HG02884 (cell line): Measurements from ENCODE around the gene MIGA2.
A peak's percentile ranks its signal among the peaks of the same experiment; 100 is the strongest.
"Not testable (repeated sequence)": the region's sequence is repeated elsewhere in the genome, so short reads cannot be mapped to it uniquely, and the experiment has no call there.

Experiments used
- ATAC-seq: cut with Tn5 transposase; IDR thresholded peaks from one replicate; pipeline ENCODE4 v1.9.1; 2021; ENCODE audit warnings: mild to moderate bottlenecking, moderate library complexity; ENCODE audit not compliant: unreplicated experiment

MIGA2 gene, protein sequence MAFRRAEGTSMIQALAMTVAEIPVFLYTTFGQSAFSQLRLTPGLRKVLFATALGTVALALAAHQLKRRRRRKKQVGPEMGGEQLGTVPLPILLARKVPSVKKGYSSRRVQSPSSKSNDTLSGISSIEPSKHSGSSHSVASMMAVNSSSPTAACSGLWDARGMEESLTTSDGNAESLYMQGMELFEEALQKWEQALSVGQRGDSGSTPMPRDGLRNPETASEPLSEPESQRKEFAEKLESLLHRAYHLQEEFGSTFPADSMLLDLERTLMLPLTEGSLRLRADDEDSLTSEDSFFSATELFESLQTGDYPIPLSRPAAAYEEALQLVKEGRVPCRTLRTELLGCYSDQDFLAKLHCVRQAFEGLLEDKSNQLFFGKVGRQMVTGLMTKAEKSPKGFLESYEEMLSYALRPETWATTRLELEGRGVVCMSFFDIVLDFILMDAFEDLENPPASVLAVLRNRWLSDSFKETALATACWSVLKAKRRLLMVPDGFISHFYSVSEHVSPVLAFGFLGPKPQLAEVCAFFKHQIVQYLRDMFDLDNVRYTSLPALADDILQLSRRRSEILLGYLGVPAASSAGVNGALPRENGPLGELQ

DNA sequence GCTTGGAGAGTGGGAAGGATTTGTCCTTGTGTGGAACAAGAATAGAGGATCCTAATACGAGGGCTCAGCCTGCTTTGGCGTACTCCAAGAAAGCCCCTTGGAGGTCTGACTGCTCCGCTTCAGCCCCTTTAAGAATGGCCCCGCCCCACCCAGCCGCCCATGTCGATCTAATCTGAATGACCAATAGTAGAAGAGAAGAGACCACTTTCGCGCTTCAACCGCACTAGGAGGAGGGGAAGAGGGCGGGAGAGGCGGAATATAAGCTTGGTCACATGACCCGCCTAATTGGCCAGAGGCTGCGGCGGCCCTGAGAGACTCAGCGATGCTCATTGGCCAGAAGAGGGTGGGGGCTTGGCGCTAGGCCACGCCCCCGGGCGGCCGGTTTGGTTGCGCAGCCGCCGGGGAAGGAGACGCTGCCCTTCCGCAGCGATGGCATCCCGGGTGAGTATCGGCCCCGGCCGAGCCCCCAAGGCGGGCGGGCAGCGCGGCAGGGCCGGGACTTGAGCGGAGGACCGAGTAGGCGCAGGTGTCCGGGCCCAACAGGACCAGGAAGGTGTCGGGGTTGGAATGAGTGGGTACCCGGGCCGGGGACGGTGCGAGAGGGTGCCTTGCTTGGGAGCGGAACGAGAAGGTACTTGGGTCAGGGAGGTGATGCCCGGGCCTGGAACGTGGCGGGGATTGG, at the start of gene MIGA2:
MIGA2 (plus strand) TSS at position 386 of the 682 bp plus-strand sequence. CDS start 3,969 bp downstream, outside the sequence.
- peak; percentile 97 for ATAC-seq

DNA sequence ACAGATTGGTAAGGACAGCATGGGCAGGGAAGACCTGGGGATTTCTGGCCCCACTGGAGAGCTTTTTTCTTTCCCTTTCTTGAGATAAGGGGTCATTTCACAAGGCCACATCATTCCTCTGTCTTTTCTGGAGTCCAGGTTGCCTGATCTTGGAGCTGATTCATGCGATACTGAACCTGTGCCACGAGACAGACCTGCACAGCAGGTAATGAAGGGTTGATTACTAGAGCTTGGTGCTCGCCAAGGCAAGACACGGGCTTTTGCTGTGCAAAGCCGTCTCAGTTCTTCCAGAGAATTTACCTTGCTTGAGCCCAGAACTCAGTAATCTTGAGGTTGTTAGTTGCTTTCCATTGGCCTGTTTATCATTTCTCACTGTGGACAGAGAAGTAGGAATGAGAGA, 49.8 kb upstream of the MIGA2 start:
- no peak for ATAC-seq

DNA sequence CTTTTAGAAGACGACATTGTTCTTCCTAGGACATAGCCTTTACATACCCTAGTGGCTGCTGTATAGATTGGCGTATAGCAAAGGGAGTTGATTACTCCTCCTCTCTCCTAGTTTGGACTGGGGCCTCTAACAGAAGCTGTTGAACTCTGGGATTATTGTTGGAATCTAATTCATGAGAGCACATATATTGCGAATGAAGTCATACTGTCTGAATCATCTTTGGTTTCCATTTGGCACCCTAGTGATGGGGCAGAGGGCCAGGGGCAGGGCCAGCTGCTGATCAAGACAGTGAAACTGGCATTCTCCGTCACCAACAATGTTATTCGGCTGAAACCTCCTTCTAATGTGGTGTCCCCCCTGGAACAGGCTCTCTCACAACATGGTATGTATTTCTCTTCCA, 48.6 kb upstream of the MIGA2 start:
- no peak for ATAC-seq

DNA sequence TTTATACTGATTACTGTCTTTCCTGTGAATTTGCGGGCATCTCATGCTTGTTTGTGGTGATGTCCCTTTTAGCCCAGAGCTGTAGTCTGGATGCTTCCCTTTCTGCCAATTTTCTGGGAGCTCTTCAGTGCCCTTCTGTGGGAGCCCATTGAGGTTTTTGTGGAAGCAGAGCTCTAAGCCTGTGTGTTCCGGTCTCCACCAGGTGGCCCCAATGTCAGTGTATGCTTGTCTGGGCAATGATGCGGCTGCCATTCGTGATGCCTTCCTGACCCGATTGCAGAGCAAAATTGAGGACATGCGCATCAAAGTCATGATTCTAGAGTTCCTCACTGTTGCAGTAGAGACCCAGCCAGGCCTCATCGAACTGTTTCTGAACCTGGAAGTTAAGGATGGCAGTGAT, 43.4 kb upstream of the MIGA2 start:
- ATAC-seq = no peak

DNA sequence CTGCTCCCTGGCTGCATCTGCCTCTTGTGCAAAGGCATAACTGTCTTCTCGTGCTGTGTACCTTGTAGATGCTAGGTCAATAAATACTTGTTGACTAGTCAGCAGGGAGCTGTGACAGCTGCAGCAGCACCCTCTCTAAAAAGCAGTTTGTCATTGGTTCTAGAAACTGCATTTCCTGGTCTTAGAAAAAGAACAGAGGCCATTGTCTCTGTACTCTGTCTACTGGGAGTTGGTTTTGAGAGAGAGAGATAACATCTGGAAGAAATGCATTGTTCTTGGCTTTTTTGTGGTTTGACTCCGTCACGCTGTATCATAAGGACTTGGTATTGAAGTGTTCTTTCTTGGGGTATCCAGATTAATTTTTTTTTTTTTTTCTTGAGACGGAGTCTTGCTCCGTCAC, 40.6 kb upstream of the MIGA2 start:
- no peak for ATAC-seq

DNA sequence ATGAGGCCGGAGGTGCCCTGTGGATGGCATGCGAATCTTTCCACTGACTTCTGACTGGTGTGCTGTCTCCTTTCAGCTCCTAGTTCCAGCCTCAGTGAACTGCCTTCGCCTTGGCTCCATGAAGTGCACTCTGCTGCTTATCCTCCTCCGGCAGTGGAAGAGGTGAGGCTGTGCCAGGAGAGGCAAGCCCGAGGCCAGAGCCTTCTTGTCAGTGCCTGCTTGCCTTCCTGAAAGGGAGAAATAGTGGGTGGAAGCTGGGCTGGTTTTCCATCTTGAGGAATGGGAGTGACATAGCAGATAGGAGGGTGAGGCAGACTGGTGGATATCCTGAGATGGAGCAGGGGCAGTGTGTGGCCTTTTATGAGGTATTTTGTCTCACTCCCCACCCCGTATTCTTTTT, 38.0 kb upstream of the MIGA2 start:
- no peak for ATAC-seq

DNA sequence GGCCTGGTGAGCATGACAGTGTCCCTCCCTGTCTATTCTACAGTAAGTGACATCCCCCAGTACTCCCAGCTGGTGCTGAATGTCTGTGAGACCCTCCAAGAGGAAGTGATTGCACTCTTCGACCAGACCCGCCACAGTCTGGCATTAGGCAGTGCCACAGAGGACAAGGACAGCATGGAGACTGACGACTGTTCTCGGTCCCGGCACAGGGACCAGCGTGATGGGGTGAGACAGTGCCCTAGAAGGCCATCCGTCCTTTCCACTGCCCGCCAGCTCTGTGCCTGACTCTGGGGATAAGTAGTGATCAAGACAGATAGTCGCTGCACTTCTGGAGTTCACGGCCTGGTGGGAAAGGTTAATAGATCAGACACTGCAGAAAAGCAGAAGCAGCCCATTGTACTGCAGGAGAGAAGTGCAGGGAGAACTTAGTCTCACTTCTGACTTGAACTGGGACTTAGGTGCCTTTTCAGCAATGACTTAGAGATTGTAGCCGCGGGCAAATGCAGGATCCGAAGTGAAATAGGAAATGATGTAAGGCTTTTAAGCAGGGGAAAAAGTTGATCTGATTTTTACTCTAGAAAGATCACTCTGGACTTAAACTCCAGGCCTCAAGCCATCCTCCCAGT, 36.7 kb upstream of the MIGA2 start:
- no peak for ATAC-seq

DNA sequence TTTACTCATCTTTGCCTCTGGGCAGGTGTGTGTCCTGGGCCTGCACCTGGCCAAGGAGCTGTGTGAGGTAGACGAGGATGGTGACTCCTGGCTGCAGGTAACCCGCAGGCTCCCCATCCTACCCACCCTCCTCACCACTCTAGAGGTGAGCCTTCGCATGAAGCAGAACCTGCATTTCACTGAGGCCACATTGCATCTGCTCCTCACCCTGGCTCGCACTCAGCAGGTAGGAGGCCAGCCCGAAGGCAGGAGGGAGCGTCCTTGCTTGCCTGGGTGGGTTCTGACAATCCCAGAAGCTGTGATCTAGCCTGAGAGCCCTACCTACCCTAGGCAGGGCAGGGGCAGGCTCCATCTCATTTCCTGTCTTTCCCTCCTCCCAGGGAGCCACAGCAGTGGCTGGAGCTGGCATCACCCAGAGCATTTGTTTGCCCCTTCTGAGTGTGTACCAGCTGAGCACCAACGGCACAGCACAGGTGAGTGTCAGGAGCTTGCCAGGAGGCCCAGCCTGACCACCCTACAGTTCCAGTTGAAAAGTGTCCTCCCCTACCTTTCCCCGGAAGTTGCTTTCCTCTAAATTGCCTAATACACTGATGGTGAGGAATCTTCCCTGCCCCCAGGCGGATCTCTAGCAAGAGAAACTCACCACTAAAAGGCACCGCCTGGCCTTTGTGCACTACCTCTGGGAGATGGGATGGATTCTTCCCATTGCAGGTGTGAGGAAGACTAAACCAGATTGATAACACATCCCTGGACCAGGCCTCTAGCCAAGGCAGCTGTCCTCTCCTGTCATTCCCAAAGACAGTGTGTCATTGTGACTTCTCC, 34.7 kb upstream of the MIGA2 start:
- no peak for ATAC-seq

DNA sequence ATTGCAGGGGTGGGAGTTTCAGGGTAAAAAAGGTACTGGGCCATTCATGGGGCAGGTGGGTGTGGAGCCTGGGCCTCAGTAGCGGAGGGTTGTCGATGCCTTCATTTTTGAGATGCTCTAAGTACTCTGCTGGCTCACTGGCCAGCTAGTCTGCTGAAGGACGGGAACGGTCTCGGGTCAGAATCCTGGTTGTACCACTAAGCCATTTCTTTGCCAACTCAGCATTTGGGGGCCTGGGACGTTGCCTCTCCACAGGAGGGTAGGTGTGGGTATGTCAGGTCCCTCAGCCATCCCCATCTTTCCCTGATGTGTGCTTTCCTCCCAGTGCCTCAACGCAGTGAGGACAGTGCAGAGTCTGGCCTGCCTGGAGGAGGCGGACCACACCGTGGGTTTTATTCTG, 33.4 kb upstream of the MIGA2 start:
- no peak for ATAC-seq

DNA sequence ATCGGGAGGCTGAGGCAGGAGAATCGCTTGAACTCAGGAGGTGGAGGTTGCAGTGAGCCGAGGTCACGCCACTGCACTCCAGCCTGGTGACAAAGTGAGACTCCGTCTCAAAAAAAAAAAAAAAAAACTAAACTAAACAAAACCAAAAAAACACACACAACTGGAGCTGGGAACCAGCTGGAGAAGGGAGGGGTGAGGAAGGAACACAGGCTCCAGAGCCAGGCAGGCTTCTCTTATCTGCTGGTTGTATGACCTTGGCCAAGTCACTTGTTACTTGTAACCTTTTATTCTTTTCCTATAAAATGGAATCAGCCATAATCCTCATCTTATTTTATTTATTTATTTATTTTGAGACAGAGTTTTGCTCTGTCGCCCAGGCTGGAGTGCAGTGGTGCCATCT, 32.3 kb upstream of the MIGA2 start:
- not testable (repeated sequence) for ATAC-seq

DNA sequence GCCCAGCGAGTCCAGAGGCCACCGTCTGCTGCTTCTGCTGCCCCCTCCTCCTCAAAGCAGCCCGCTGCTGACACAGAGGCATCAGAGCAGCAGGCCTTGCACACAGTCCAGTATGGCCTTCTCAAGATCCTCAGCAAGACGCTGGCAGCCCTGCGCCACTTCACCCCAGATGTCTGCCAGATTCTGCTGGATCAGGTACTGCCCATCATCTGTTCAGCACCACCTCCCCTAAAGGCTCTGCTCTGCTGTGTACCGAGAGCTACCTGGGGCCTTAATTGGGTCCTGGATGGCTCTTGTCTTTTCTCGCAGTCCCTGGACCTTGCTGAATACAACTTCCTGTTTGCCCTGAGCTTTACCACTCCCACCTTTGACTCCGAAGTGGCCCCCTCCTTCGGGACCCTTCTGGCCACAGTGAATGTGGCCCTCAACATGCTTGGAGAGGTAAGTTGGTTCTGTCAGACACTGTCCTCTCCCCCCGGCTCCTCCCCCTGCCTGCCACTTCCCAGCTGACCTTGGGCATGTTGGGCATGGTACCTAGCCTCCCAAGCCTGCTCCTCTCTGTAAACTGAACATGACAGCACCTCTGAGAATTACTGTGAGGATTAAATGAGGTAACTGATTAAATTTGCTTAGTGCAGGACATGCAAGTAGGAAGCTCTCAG, 31.0 kb upstream of the MIGA2 start:
- no peak for ATAC-seq

DNA sequence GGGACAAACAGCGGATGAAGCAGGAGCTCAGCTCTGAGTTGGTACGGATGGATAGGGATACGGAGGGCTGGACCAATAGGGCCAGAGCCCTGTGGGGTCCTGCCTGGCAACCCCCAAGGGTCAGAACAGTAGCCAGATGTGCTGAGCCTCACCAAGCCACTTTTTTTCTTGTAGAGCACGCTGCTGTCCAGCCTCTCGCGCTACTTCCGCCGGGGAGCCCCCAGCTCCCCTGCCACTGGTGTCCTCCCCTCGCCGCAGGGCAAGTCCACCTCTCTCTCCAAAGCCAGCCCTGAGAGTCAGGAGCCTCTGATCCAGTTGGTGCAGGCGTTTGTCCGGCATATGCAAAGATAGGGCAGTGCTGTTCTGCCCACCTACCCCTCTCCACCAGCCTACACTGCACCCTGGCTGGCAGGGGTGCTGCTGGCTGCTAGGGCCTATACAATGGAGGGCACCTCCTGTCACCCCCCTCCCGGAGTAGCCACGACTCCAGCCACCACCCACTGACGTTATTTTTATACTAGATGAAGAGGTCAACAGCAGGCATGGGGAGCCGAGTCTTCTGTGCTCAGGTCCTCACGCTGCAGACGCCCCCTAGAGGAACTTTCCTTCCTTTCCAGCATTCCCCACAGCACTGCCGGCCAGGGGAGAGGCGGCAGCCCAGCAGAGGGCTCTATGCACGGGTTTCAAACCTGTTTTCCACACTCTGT, 29.9 kb upstream of the MIGA2 start:
- ATAC-seq = no peak

DNA sequence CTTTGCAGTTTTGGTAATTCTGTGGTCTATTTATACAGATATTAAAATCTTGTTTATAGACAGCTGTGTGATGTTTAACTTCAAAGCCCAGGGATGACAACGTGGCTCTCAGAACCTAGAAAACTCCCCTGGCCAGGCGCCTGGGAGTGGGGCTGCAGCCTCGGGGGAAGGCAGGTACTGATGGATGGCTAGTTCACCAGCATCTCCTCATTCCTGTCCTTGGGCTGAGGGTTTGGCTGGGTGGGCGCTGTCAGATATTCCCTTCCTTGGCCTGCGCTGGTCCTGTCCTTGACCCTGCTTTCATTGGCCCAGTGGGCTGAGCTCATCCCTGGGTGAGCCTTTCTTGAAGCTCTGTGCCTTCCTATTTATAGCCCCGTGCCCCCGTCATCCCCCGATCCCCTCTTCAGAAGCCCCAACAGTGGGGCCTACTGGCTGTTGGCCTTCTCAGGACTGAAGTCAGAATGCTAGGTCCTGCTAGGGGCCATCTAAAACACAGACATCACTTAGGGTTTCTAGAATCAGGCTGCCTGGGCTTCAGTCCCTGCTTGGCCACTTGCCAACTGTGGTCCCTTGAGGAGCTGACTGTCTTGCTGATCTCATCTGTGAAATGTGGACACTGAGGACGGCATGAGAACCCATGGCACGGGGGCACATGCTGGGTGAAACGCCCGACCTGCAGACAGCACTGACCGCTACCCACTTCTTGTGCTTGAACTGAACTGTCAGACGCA, 29.2 kb upstream of the MIGA2 start:
- ATAC-seq = no peak

DNA sequence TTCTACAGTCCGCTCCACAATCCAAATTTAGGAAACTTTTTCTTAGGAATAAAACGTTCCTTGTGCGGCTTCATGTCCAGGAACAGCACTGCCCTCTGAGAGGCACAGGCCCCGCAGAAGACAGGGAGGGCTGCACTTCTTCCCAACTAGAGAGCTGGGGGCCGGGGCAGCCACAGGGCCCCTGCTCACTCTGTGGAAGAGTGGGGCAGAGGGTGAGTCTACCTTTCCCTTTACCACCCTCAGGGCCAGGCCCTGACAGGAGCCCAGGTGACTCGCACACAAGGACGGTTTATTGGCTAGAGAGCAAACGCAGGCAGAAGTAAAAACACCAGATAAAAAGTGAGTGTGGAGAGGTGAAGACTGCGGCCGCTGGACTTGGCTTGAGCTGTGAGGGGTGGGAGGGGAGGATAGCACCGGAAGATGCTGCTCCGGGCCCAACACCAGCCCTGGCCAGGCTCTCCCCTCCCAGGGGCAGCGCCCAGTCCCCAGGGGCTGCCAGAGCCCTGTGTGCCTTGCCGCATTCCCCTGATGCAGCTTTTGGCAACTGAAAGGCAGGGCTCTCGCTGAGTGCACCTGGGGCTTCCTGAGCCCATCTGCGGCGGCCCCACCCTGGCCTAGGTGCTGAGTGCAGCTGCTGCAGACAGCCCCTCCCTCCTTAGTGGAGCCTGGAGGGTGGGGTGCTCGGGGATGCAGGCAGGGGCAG, 28.5 kb upstream of the MIGA2 start:
- no peak for ATAC-seq

DNA sequence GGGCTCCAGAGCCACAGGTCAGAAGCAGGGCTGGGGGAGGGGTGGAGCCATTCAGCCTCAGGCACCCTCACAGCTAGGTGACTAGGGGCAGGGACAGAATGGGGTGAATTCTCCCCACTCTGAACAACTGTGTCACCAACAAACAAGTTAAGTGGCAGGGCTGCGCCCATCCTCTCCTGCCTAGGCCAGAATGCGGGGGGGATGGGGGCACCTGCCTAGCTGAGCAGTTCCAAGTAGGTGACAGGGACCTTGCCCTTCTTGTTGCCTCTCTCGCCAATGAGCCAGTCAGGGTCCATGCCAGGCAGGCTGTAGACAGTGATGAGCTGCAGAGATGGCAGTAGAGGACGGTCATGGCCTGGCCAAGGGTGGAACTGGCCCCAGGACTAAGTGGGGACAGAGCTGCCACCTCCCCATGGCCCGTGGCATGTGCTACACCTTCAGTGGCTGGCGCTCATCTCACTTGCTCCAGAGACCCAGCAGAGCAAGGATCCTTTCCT, 27.9 kb upstream of the MIGA2 start:
- no peak for ATAC-seq

DNA sequence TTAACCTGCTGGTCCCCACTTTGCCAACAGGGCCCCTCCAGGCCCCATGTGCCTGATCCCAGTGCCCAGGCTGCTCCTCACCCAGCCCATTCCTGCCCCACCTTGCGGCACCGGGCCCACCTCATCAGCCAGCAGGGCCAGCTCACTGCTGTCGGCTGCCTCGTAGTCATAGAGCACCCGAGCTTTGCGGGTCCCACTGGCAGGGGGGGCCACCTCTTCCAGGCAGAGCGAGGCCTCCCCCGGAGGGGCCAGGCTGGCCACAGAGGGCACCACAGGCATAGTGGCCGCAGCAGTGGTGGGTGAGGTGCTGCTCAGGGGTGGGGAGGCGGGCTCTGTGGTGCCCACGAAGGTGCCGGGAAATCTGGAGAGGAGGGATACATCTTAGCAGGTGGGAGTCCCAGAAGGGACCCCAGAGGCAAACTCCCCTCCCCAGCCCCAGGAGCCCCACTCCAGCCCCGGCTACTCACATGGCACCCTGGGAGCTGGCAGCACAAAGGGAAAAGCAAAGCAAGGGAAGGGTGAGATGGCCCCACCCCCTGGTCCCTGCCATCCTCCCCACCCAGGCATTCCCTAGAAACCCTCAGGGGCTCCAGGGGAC, 27.3 kb upstream of the MIGA2 start:
- ATAC-seq = no peak

DNA sequence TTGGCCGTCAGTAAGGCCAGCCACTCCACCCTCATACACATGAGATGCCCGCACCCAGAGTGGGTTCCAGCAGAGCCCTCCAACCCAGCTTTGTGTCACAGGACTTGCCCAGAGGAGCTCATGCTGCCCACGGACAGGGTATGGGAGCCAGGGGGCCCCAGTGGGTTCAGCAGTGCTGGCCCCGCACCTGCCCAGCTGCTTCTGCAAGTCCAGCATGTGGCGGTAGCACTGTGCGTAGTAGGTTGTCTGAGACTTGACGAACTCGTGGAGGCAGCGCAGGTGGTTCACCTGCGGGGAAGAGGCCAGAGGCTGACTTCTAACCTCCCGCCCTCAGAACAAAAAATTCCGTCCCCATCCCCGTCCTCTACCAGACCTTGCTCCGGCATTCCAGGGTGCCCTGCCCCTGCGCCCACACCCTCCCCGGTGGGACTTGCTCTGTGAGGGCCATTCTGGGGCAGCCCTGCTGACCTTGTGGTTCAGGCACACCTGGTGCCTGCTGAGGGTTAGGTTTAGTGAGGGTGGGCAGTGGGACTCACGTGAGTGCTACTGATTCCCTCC, 26.8 kb upstream of the MIGA2 start:
- ATAC-seq = no peak
